ENCODE results near the gene CEACAM3.

GRCh38 chr19:41801031-41801430 is 4.6 kb downstream of the CEACAM3 start:
- TF ChIP-seq POLR2A (IDR thresholded peaks at IDR 0.05) (no peak), CTCF (IDR thresholded peaks at IDR 0.05) (no peak)
